ENCODE results near the gene THBS3.
"Not testable (repeated sequence)": the region's sequence is repeated elsewhere in the genome, so short reads cannot be mapped to it uniquely, and the experiment has no call there.

THBS3 gene

GRCh38 chr1:155207806-155208540 is at the start of gene THBS3:
THBS3 (minus strand) TSS chr1:155207897; CDS start chr1:155207876, 21 bp downstream.
- intact Hi-C loops (cut with DNase I), result loop anchor here (5.0 kb wide), 1 partner anchor 34 kb away; a partner anchor contains a TSS
- DNase-seq, result peak in 4 of 10 donors; percentile 42 to 87 (median 62)

DNA sequence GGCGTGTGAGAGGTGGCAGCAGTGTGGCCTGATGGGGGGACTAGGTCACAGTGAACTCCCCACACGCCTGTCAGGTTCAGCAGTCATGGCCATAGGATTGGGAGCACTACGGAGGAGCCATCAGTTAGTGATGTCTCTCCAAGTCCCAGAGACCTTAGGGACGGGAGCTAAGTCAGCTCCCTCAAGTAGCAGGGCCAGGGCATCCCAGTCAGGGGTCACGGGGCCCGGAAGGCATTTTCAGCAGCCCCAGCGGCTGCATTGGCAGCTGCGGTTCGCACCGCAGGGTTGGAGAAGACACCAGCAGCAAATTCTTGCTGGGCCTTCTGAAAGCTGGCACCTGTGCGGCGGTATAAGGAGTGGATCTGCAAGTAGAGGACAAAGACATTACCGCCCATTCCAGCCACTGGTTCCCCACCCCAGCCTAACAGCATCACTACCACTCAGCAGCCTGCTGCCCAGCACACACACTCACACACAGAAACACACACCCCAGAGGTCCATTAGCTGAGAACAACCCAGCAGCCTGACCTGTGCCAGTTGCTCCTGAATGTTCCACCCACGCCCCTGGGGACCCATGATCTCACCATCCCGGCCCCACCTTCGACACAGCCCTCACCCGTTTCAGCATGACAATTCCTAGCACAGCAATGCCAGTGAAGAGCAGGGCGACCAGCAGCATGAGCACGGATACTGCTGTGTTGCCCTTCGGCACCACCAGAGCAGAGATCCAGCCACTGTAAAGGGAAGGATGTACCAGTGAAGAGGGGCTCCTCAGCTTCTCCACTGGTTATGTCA is 48.6 kb upstream of the THBS3 start:
- intact Hi-C loops (cut with DNase I), result loop anchor here (10.0 kb wide), 1 partner anchor 249 kb away; no protein-coding TSS in a partner anchor
- peak in 1 of 10 donors; percentile 82 for DNase-seq

- intact Hi-C loops (cut with DNase I), result loop anchor here (10.0 kb wide), 1 partner anchor 249 kb away; no protein-coding TSS in a partner anchor
- DNase-seq, result peak; percentile 83 to 98 (median 92)
These were observed 47.7 kb upstream of the THBS3 start, which contains the start of gene ENTREP3 for GRCh38 chr1:155255243-155256007. ENTREP3 (minus strand) TSS chr1:155255483; CDS start chr1:155254877, 606 bp downstream.

GRCh38 chr1:155254714-155255242 is 47.1 kb upstream of the THBS3 start:
- intact Hi-C loops (cut with DNase I), result loop anchor here (10.0 kb wide), 1 partner anchor 250 kb away; no protein-coding TSS in a partner anchor

DNA sequence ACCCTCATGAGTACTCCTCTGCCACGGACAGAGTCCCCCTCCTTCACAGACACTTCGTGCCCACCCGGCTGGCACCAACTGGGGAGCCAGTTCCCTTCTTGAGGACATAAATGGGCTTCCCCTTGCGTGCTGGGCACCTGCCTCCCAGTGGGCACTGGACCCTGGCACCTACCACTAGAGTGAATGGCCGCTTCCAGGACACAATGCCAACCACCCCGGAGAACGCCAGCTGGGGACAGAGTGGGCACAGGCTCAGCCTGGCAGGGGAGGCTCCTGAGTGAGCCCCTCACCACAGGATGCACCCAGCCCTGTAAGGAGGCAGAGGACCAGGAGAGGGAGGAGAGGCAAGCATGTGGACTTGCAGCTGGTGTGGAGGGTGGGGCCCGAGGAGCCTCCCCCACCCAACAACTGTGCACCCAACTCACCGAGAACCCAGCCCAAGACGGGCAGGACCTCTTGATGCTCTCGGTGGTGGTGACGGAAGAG is 46.6 kb upstream of the THBS3 start:
- intact Hi-C loops (cut with DNase I), result loop anchor here (10.0 kb wide), 1 partner anchor 251 kb away; no protein-coding TSS in a partner anchor
- DNase-seq, result peak in 1 of 10 donors; percentile 82

More at GRCh38 chr1:155254714-155255242, 47.1 kb upstream of the THBS3 start:
- peak in 2 of 10 donors; percentile 84 to 88 for DNase-seq

DNA sequence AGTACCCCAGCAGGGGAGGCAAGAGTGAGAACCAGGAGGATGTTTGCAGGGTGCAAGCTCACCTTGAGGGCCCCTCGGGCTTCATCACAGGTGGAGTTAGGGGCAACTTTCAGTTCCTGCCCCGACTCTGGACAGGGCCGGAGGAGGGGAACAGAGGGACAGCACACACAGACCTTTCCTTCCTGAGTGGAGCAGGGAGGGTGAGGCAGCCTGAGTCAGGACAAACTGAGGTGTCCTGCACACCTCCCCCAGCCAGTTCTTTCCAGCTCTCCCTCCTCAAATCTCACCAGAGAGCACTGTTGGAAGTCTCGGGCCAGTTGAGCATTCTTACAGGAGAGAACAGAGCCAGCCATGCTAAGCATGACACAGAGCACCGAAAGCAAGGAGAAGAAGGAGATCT is 46.1 kb upstream of the THBS3 start:
- intact Hi-C loops (cut with DNase I), result loop anchor here (10.0 kb wide), 1 partner anchor 251 kb away; no protein-coding TSS in a partner anchor
- DNase-seq, result no peak

DNA sequence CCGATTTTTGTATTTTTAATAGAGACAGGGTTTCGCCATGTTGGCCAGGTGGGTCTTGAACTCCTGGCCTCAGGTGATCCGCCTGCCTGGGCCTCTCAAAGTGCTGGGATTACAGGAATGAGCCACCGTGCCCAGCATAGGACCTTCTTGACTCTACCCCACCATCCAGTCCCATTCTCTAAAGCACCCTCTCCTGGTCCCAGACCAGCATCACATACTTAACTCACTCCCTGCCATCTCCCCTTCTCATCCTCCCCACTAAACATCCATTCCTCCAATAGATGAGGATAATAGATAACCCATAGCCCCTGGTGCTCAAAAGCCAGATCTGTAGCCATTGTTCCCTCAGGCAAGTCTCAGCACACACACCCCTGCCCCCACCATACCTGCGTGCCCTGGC is 45.5 kb upstream of the THBS3 start:
- no peak for DNase-seq
- intact Hi-C loops (cut with DNase I), result loop anchor here (10.0 kb wide), 1 partner anchor 252 kb away; no protein-coding TSS in a partner anchor

DNA sequence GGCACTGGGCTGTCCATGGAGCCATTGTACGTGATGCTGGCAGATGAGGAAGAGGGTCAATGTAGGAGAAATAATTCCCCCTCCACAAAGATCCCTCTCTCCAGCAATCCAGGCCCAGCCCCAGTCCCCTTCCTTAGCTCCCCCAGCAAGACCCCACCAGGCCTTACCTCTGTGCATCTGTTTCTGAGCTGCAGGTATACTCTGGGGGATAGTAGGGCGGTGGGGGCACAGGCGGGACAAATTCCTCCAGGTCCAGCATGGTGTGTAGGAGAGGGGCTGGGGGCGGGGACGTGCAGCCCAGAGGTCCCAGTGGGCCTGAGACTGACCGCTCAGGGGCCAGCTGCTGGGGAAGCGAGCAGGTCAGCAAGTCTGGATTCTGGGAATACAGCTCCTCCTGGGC is 43.9 kb upstream of the THBS3 start:
- intact Hi-C loops (cut with DNase I), result loop anchor here (10.0 kb wide), 1 partner anchor 253 kb away; no protein-coding TSS in a partner anchor
- DNase-seq, result no peak

DNA sequence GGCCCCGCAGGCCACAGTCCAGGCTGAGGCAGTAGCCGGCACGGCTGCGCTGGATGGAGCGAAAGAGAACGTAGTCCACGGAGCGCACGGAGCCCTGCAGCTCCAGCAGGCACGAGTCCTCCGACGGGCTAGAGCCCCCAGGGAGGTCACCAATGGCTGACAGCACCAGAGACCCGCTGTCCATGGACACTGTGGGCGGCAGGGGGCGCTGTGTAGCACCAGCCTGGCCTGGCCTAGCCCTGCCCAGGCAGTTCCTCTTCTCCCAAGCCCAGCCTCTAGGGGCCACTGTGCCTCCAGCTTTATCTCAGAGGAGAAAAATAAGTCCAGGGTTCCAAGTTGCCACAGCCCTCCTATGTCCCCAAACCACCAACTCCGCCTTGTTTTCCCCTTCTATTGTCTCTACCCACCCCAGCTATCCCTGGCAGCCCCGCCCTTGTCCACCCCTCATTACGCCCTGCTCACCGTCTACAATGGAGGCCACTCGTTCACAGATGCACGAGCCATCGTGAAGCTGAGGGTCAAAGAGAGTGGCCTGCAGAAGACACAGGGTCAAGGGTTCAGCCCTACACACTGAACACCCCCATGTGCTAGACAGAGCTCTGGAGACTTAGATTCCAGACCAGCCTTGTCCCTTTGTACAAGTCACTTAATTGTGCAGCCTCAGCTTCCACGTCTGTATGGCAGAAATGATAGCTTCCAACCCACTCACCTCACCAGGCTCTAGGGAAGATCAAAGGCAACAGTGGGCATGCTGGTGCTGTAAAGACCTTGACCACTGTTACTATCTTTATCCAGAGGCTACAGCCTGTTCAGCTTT is 43.1 kb upstream of the THBS3 start:
- peak; percentile 83 to 99 (median 94) for DNase-seq
- intact Hi-C loops (cut with DNase I), result loop anchor here (1.0 to 10.0 kb wide), 2 partner anchors 73 to 254 kb away; no protein-coding TSS in a partner anchor

GRCh38 chr1:155250246-155250632 is 42.5 kb upstream of the THBS3 start:
- peak in 1 of 10 donors; percentile 84 for DNase-seq
- intact Hi-C loops (cut with DNase I), result loop anchor here (1.0 to 10.0 kb wide), 2 partner anchors 74 to 255 kb away; no protein-coding TSS in a partner anchor

GRCh38 chr1:155247667-155248553 is 40.2 kb upstream of the THBS3 start:
- intact Hi-C loops (cut with DNase I), result no loop called here
- no peak for DNase-seq

GRCh38 chr1:155246796-155247195 is 39.1 kb upstream of the THBS3 start:
- intact Hi-C loops (cut with DNase I); DNase-seq: not testable (repeated sequence)

- intact Hi-C loops (cut with DNase I), result no loop called here
- no peak for DNase-seq
These were observed 37.4 kb upstream of the THBS3 start for GRCh38 chr1:155245163-155245524.

DNA sequence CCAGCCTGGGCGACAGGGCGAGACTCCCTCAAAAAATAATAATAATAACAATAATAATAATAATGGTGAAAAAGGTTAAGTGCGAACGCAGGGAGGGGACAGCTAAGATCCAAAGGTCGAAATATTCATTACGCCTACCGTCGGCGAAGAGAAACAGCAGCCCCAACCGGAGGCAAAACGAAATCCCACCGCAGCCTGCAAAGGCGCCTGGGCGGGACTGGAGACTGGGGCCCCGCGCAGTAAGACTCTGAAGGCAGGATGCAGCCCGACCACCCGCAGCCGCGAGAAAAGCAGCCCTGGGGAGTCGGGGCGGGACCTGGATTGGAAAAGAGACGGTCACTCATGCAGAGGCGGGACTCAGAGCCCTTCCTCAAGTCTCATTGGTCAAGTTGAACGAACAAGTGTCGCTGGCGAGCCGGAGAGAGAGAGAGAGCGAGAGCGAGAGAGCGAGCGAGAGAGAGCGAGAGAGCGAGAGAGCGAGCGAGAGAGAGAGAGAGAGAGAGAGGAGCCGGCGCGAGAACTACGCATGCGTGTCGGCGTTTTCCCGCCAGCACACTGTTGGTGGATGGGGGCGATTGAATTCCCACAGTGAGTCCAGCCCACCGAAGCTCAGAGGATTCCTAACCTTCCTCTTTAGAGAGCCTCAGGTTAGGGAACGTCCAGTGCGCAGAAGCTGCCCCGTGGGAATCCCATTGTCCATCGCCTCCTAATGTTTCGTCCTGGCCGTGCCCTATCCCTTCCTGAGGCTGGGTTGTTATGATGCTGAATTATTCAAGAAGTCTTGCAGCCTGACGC is 36.9 kb upstream of the THBS3 start:
- peak; percentile 93 to 100 (median 98) for DNase-seq
- intact Hi-C loops (cut with DNase I), result loop anchor here (1.0 to 5.0 kb wide), 2 partner anchors 17 to 37 kb away; partner anchors contain the start of genes MTX1 and THBS3

- no peak for DNase-seq
- intact Hi-C loops (cut with DNase I), result loop anchor here (5.0 kb wide), 1 partner anchor 36 kb away; the partner anchor contains the start of genes MTX1 and THBS3
These were observed 35.2 kb upstream of the THBS3 start for GRCh38 chr1:155242805-155243358.

- intact Hi-C loops (cut with DNase I), result loop anchor here (1.0 to 5.0 kb wide), 2 partner anchors 23 to 35 kb away; partner anchors contain the start of genes MTX1 and THBS3
- no peak for DNase-seq
These were observed 34.2 kb upstream of the THBS3 start for GRCh38 chr1:155241841-155242264.

Data from posterior cingulate gyrus (tissue), 11 donors.